ENCODE data around the gene MRPS7. TPM values are rescaled to one million over a fixed set of nuclear protein-coding genes. Genes with fewer than 3 reads are reported as not detected.
A peak's percentile ranks its signal among the peaks of the same experiment; 100 is the strongest.
"Not testable (repeated sequence)": the region's sequence is repeated elsewhere in the genome, so short reads cannot be mapped to it uniquely, and the experiment has no call there.

Gene MRPS7
- total RNA-seq, 2 experiments from 2014 or later: 51.4 to 63.8 TPM

- H3K9me3 Mint-ChIP-seq (ENCODE audit: low read depth): no peaks in the 10 kb centered on the region
- no peaks in the 10 kb centered on the region for H3K27me3 Mint-ChIP-seq
- peak overlapping the region; percentile 75 for H3K27ac Mint-ChIP-seq
- H3K4me3 Mint-ChIP-seq: peak overlapping the region; percentile 82
- peaks cover 21% of the 10 kb centered on the region for H3K4me1 Mint-ChIP-seq
- peak; percentile 75 for DNase-seq
- ChIA-PET POLR2A (interaction anchor here (0.6 to 3.6 kb wide), 8 partner anchors 9 to 135 kb away, joined by 3 to 57 read pairs (median 6); partner anchors contain the start of genes GGA3, GRB2, JPT1 and MRPS7), CTCF (interaction anchor here (0.5 to 6.4 kb wide), 30 partner anchors 10 to 390 kb away, joined by 3 to 78 read pairs (median 3); partner anchors contain the start of genes CDR2L, GGA3, MRPS7 and SLC25A19)
- intact Hi-C loops (cut with DNase I, micrococcal nuclease): loop anchor here in 1 of 2 experiments (1.0 to 5.0 kb wide), 3 partner anchors 9 to 134 kb away; partner anchors contain the start of genes GGA3, GRB2 and MRPS7
- H3K36me3 Mint-ChIP-seq (ENCODE audit: low read depth): peaks cover 43% of the 10 kb centered on the region
- ATAC-seq: peak; percentile 46
Measured at GRCh38 chr17:75270218-75270965, 8.7 kb downstream of the MRPS7 start.

DNA sequence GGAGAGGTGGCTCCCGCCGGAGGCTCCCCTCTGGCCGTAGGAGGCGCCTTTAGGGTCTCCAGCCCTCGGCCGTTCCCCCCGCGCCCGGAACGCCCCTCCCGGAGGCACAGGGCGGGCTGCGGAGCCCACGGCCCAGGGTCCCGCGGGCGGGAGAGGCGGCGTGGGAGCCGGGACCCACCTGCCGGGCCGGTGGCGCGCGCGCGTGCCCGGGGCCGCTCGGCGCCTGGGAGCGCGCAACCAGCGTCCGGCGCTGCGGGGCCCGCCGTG, 9.2 kb downstream of the MRPS7 start, which contains the start of gene MIF4GD:
Gene MIF4GD, minus strand, starts transcription at position 266 of the 267 bp plus-strand sequence. CDS start 1,036 bp downstream, outside the sequence.
- H3K27ac Mint-ChIP-seq: peak within 1 kb of the TSS; percentile 81
- POLR2A ChIA-PET: interaction anchor here (0.6 to 3.6 kb wide), 8 partner anchors 9 to 135 kb away, joined by 3 to 57 read pairs (median 6); partner anchors contain the start of genes GGA3, GRB2, JPT1 and MRPS7
- no peaks in the 10 kb centered on the region for H3K27me3 Mint-ChIP-seq
- H3K36me3 Mint-ChIP-seq (ENCODE audit: low read depth): peaks cover 41% of the 10 kb centered on the region
- ATAC-seq: peak; percentile 11
- no peak for DNase-seq
- intact Hi-C loops (cut with DNase I, micrococcal nuclease): loop anchor here (1.0 to 5.0 kb wide), 12 partner anchors 10 to 398 kb away; partner anchors contain the start of genes GGA3 (in 2 of the 2), GRB2 (in 2 of the 2), MRPS7 (in 2 of the 2) and SLC25A19 (in 2 of the 2)
- CTCF ChIA-PET: interaction anchor here (0.5 to 6.4 kb wide), 25 partner anchors 10 to 391 kb away, joined by 3 to 78 read pairs (median 3); partner anchors contain the start of genes CDR2L, GGA3, MRPS7 and SLC25A19
- peak within 1 kb of the TSS; percentile 82 for H3K4me3 Mint-ChIP-seq
- peaks cover 21% of the 10 kb centered on the region for H3K4me1 Mint-ChIP-seq
- no peaks in the 10 kb centered on the region for H3K9me3 Mint-ChIP-seq (ENCODE audit: low read depth)

DNA sequence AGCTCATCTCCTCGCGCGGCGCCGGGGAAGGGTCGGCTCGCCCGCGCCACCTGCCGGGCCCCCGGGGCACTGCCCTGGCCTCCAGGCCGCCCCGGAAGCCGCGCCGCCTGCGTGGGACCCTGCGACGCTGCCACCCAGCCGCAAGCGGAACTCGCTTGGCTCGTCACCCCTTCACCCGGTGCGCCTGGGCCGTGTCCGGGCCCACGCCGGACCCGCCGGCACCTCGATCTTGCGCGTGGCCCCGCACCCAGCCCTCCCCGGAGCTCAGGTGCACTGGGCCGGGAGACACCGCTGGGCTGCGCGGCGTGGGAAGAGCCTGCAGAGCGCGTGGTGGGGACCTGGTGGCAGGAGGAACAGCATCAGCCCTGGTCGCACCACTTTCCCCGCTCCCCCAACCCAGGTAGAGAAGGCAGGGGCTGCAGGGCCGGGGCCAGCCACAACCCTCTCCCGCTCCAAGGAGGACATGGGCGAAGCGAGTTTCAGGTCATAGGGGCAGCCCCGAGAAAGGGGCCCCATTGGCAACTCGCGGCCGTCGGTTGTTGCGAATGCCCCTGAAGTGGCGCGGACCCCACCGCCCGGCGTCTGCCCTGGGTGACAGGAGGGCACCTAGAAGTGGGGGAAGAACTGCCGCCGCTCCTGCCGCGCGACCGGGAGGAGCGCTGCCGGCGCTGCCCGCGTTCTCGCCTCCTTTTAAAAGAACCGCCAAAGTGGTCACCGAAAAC, 9.7 kb downstream of the MRPS7 start:
- POLR2A ChIA-PET: interaction anchor here (0.6 to 3.6 kb wide), 9 partner anchors 10 to 134 kb away, joined by 3 to 57 read pairs (median 8); partner anchors contain the start of genes GGA3, GRB2, JPT1 and MRPS7
- peak overlapping the region; percentile 80 for H3K4me3 Mint-ChIP-seq
- peaks cover 21% of the 10 kb centered on the region for H3K4me1 Mint-ChIP-seq
- peak overlapping the region; percentile 81 for H3K27ac Mint-ChIP-seq
- H3K36me3 Mint-ChIP-seq (ENCODE audit: low read depth): peaks cover 36% of the 10 kb centered on the region
- no peaks in the 10 kb centered on the region for H3K27me3 Mint-ChIP-seq
- DNase-seq (peak; percentile 93), ATAC-seq (peak; percentile 79)
- intact Hi-C loops (cut with DNase I, micrococcal nuclease): loop anchor here (1.0 to 5.0 kb wide), 12 partner anchors 10 to 398 kb away; partner anchors contain the start of genes GRB2 (in 2 of the 2), SLC25A19 (in 2 of the 2), GGA3 (in 1 of the 2) and MRPS7 (in 1 of the 2)
- H3K9me3 Mint-ChIP-seq (ENCODE audit: low read depth): no peaks in the 10 kb centered on the region
- CTCF ChIA-PET: interaction anchor here (0.5 to 6.4 kb wide), 28 partner anchors 10 to 391 kb away, joined by 3 to 78 read pairs (median 4); partner anchors contain the start of genes CDR2L, GGA3, MRPS7 and SLC25A19

DNA sequence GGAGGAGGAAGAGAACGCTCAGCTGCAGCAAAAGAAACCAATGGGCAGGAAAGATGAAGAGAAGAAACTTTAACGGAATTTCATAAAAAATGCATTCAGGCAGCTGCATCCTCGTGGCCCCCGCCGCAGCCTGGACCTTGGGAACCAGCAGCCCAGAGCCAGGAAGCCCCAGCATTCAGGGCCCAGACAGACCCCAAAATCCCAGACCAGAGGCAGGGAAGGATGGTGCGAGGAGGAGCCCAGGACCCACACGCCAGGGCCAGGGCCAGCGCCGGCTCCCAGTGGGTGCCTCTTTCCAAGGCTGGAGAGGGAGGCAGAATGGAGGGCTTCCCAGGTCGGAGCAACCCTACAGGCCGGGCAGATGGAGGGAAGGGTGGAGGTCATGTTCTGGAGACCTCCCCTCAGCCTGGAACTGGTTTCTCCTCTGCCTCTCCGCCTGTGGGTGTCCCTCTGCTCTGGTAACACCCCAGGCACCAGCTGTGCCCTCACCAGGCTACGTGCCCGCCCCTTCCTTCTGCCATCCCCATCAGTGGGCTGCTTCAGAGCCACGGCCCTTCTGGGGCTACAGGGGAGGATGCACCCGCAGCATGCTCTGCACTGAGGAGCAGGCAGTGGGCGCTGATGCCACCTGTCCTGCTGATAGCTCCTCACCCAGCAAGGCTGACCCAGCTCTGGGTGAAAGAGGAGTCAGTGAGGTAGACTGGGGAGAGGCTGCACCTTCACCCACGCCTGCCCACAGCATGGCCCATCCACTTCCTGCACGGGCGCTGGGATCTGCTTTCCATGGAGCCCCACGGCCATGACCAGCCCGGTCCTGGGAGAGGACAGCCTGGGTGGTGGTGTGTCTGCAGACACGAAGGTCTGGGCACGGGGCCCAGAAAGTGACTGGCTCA, 10.5 kb downstream of the MRPS7 start:
- Mint-ChIP-seq H3K4me1 (peaks cover 21% of the 10 kb centered on the region), H3K36me3 (ENCODE audit: low read depth) (peaks cover 33% of the 10 kb centered on the region), H3K27me3 (no peaks in the 10 kb centered on the region), H3K4me3 (peak overlapping the region; percentile 80), H3K9me3 (ENCODE audit: low read depth) (no peaks in the 10 kb centered on the region), H3K27ac (peak overlapping the region; percentile 81)
- intact Hi-C loops (cut with DNase I, micrococcal nuclease): loop anchor here (1.0 to 5.0 kb wide), 12 partner anchors 11 to 399 kb away; partner anchors contain the start of genes GRB2 (in 2 of the 2), SLC25A19 (in 2 of the 2), GGA3 (in 1 of the 2) and MRPS7 (in 1 of the 2)
- DNase-seq (peak; percentile 44), ATAC-seq (peak; percentile 2)
- CTCF ChIA-PET: interaction anchor here (0.6 to 6.4 kb wide), 14 partner anchors 9 to 158 kb away, joined by 3 to 78 read pairs (median 8); partner anchors contain the start of genes GGA3, MRPS7 and SLC25A19
- POLR2A ChIA-PET: interaction anchor here (0.5 to 3.6 kb wide), 7 partner anchors 7 to 195 kb away, joined by 3 to 57 read pairs (median 8); partner anchors contain the start of genes GGA3, MRPS7 and SLC25A19

GRCh38 chr17:75272848-75273184, 11.1 kb downstream of the MRPS7 start:
- Mint-ChIP-seq H3K4me3 (peak overlapping the region; percentile 80), H3K27ac (peak overlapping the region; percentile 31), H3K27me3 (no peaks in the 10 kb centered on the region), H3K36me3 (ENCODE audit: low read depth) (peaks cover 35% of the 10 kb centered on the region), H3K9me3 (ENCODE audit: low read depth) (no peaks in the 10 kb centered on the region), H3K4me1 (peaks cover 21% of the 10 kb centered on the region)
- ATAC-seq (no peak), DNase-seq (no peak)
- POLR2A ChIA-PET: interaction anchor here (0.5 to 3.6 kb wide), 5 partner anchors 8 to 196 kb away, joined by 3 to 57 read pairs (median 10); partner anchors contain the start of genes GGA3, MRPS7 and SLC25A19
- intact Hi-C loops (cut with DNase I, micrococcal nuclease): loop anchor here in 1 of 2 experiments (5.0 kb wide), 1 partner anchor 36 kb away; no protein-coding TSS in a partner anchor
- CTCF ChIA-PET: interaction anchor here (1.0 to 6.4 kb wide), 9 partner anchors 9 to 140 kb away, joined by 3 to 78 read pairs (median 9); partner anchors contain the start of genes GGA3, MRPS7 and SLC25A19

- ATAC-seq: no peak
- ChIA-PET CTCF (interaction anchor here (0.5 to 6.4 kb wide), 7 partner anchors 11 to 138 kb away, joined by 3 to 78 read pairs (median 3); partner anchors contain the start of genes GGA3 and MRPS7), POLR2A (interaction anchor here (0.5 to 0.6 kb wide), 3 partner anchors 16 to 76 kb away, joined by 3 to 4 read pairs (median 3); no protein-coding TSS in a partner anchor)
- no peak overlapping the region for H3K4me3 Mint-ChIP-seq
- no peak for DNase-seq
- no peak overlapping the region for H3K27ac Mint-ChIP-seq
- peaks cover 16% of the 10 kb centered on the region for H3K4me1 Mint-ChIP-seq
- H3K9me3 Mint-ChIP-seq (ENCODE audit: low read depth): no peaks in the 10 kb centered on the region
- intact Hi-C loops (cut with DNase I, micrococcal nuclease): loop anchor here in 1 of 2 experiments (5.0 kb wide), 1 partner anchor 37 kb away; no protein-coding TSS in a partner anchor
- H3K36me3 Mint-ChIP-seq (ENCODE audit: low read depth): peaks cover 43% of the 10 kb centered on the region
- H3K27me3 Mint-ChIP-seq: no peaks in the 10 kb centered on the region
Measured at GRCh38 chr17:75273977-75274708, 12.5 kb downstream of the MRPS7 start.

GRCh38 chr17:75277664-75278071, 16.0 kb downstream of the MRPS7 start:
- H3K9me3 Mint-ChIP-seq (ENCODE audit: low read depth): no peaks in the 10 kb centered on the region
- intact Hi-C loops (cut with DNase I, micrococcal nuclease): no loop called here
- peaks cover 44% of the 10 kb centered on the region for H3K36me3 Mint-ChIP-seq (ENCODE audit: low read depth)
- DNase-seq: no peak
- CTCF ChIA-PET: interaction anchor here (1.0 to 1.3 kb wide), 2 partner anchors 11 to 134 kb away, joined by 3 to 8 read pairs; partner anchors contain the start of gene SLC25A19
- H3K27ac Mint-ChIP-seq: no peak overlapping the region
- POLR2A ChIA-PET: no interaction called here
- ATAC-seq: no peak
- H3K4me3 Mint-ChIP-seq: no peak overlapping the region
- H3K27me3 Mint-ChIP-seq: no peaks in the 10 kb centered on the region
- peaks cover 4% of the 10 kb centered on the region for H3K4me1 Mint-ChIP-seq

DNA sequence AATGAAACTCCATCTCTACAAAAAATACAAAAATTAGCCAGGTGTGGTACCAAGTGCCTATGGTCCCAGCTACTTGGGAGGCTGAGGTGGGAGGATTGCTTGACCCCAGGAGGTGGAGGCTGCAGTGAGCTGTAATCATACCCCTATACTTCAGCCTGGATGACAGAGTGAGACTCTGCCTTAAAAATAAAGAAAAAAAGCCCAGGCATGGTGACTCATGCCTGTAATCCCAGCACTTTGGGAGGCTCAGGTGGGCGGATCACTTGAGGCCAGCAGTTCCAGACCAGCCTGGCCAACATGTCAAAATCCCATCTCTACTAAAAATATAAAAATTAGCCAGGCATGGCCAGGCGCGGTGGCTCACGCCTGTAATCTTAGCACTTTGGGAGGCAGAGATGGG, 18.5 kb downstream of the MRPS7 start:
- H3K4me1 Mint-ChIP-seq; H3K9me3 Mint-ChIP-seq (ENCODE audit: low read depth); DNase-seq; H3K4me3 Mint-ChIP-seq; H3K27me3 Mint-ChIP-seq; H3K27ac Mint-ChIP-seq; ATAC-seq; POLR2A ChIA-PET; intact Hi-C loops (cut with DNase I, micrococcal nuclease): not testable (repeated sequence)
- H3K36me3 Mint-ChIP-seq (ENCODE audit: low read depth): peaks cover 41% of the 10 kb centered on the region
- CTCF ChIA-PET: interaction anchor here (1.3 kb wide), 1 partner anchor 9 kb away, joined by 3 read pairs; the partner anchor contains the start of gene MIF4GD

GRCh38 chr17:75285123-75285522, 23.4 kb downstream of the MRPS7 start:
- ChIA-PET CTCF (interaction anchor here (1.2 to 1.8 kb wide), 3 partner anchors 10 to 171 kb away, joined by 4 to 9 read pairs (median 6); partner anchors contain the start of gene MIF4GD), POLR2A (no interaction called here)
- Mint-ChIP-seq H3K4me1 (peaks cover 17% of the 10 kb centered on the region), H3K36me3 (ENCODE audit: low read depth) (peaks cover 46% of the 10 kb centered on the region), H3K4me3 (no peak overlapping the region), H3K27ac (no peak overlapping the region), H3K9me3 (ENCODE audit: low read depth) (no peaks in the 10 kb centered on the region), H3K27me3 (no peaks in the 10 kb centered on the region)
- intact Hi-C loops (cut with DNase I, micrococcal nuclease): loop anchor here in 1 of 2 experiments (5.0 kb wide), 1 partner anchor 37 kb away; no protein-coding TSS in a partner anchor
- DNase-seq: no peak
- ATAC-seq: no peak

Data from activated CD4-positive, alpha-beta T cell treated with anti-CD3 and anti-CD28 coated beads for 36 hours (primary cell).